Central memory CD8-positive, alpha-beta T cell (primary cell): ENCODE measurements around the gene MEX3A.
"Not testable (repeated sequence)": the region's sequence is repeated elsewhere in the genome, so short reads cannot be mapped to it uniquely, and the experiment has no call there.

Experiments used
- ATAC-seq: fragments of 150-1000 bp; cut with Tn5 transposase; replicated peaks from 2 replicates; pipeline ENCODE4 v1.10.0; 2022; ENCODE audit warnings: mild to moderate bottlenecking, moderate FRiP score, moderate number of reproducible peaks; ENCODE audit not compliant: poor library complexity, severe bottlenecking; ENCODE audit errors: extremely low read depth
- DNase-seq, 2 donors: peaks; one replicate each; pipeline ENCODE4 v3.0.0; 2021; ENCODE audit warnings: low spot score in 2 of 2
- H3K27ac Mint-ChIP-seq: one replicate; pipeline ENCODE4 v1.8.0; 2022; ENCODE audit warnings: low read depth, mild to moderate bottlenecking, moderate library complexity, mixed read lengths
- H3K27me3 Mint-ChIP-seq: one replicate; pipeline ENCODE4 v1.8.0; 2022; ENCODE audit warnings: mixed read lengths
- H3K36me3 Mint-ChIP-seq: one replicate; pipeline ENCODE4 v1.8.0; 2022; ENCODE audit warnings: mild to moderate bottlenecking, moderate library complexity, mixed read lengths; ENCODE audit not compliant: insufficient read depth
- H3K4me1 Mint-ChIP-seq: one replicate; pipeline ENCODE4 v1.8.0; 2022; ENCODE audit warnings: mixed read lengths
- H3K4me3 Mint-ChIP-seq: one replicate; pipeline ENCODE4 v1.8.0; 2022; ENCODE audit warnings: mild to moderate bottlenecking, moderate library complexity, mixed read lengths
- H3K9me3 Mint-ChIP-seq: one replicate; pipeline ENCODE4 v1.8.0; 2022; ENCODE audit warnings: mixed read lengths

The MEX3A gene, protein sequence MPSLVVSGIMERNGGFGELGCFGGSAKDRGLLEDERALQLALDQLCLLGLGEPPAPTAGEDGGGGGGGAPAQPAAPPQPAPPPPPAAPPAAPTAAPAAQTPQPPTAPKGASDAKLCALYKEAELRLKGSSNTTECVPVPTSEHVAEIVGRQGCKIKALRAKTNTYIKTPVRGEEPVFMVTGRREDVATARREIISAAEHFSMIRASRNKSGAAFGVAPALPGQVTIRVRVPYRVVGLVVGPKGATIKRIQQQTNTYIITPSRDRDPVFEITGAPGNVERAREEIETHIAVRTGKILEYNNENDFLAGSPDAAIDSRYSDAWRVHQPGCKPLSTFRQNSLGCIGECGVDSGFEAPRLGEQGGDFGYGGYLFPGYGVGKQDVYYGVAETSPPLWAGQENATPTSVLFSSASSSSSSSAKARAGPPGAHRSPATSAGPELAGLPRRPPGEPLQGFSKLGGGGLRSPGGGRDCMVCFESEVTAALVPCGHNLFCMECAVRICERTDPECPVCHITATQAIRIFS

GRCh38 chr1:156082309-156083091 lies at the start of gene MEX3A:
MEX3A (minus strand) TSS chr1:156082465; CDS start chr1:156081998, 467 bp downstream.
- H3K9me3 Mint-ChIP-seq = no peaks in the 10 kb centered on the region
- H3K27ac Mint-ChIP-seq = peak within 1 kb of the TSS; percentile 52
- H3K36me3 Mint-ChIP-seq = no peaks in the 10 kb centered on the region
- H3K4me1 Mint-ChIP-seq = no peaks in the 10 kb centered on the region
- ATAC-seq (peak; percentile 86), DNase-seq (peak; percentile 38 to 42)
- H3K27me3 Mint-ChIP-seq = peaks cover 53% of the 10 kb centered on the region
- H3K4me3 Mint-ChIP-seq = peak within 1 kb of the TSS; percentile 82

DNA sequence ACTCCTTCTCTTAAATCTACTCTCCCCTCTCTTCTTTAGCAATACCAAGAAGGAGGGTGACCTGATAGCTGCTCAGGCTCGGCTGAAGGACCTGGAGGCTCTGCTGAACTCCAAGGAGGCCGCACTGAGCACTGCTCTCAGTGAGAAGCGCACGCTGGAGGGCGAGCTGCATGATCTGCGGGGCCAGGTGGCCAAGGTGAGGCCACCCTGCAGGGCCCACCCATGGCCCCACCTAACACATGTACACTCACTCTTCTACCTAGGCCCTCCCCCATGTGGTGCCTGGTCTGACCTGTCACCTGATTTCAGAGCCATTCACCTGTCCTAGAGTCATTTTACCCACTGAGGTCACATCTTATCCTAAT lies 48.3 kb upstream of the MEX3A start:
- Mint-ChIP-seq H3K36me3 (peaks cover 73% of the 10 kb centered on the region), H3K27me3 (no peaks in the 10 kb centered on the region), H3K9me3 (no peaks in the 10 kb centered on the region), H3K27ac (peak overlapping the region; percentile 97), H3K4me3 (peak overlapping the region; percentile 43), H3K4me1 (peaks cover 36% of the 10 kb centered on the region)
- ATAC-seq (no peak), DNase-seq (no peak)

- H3K4me3 Mint-ChIP-seq = peak overlapping the region; percentile 43
- no peaks in the 10 kb centered on the region for H3K9me3 Mint-ChIP-seq
- H3K27ac Mint-ChIP-seq = peak overlapping the region; percentile 97
- DNase-seq (peak; percentile 72 to 75), ATAC-seq (no peak)
- peaks cover 76% of the 10 kb centered on the region for H3K36me3 Mint-ChIP-seq
- peaks cover 42% of the 10 kb centered on the region for H3K4me1 Mint-ChIP-seq
- H3K27me3 Mint-ChIP-seq = no peaks in the 10 kb centered on the region
These were observed 47.7 kb upstream of the MEX3A start for GRCh38 chr1:156129687-156130577.

- Mint-ChIP-seq H3K4me1 (peaks cover 51% of the 10 kb centered on the region), H3K27me3 (no peaks in the 10 kb centered on the region), H3K4me3 (peak overlapping the region; percentile 20), H3K36me3 (peaks cover 74% of the 10 kb centered on the region), H3K9me3 (no peaks in the 10 kb centered on the region), H3K27ac (peak overlapping the region; percentile 97)
- DNase-seq (no peak), ATAC-seq (no peak)
These were observed 46.7 kb upstream of the MEX3A start for GRCh38 chr1:156128654-156129597.

DNA sequence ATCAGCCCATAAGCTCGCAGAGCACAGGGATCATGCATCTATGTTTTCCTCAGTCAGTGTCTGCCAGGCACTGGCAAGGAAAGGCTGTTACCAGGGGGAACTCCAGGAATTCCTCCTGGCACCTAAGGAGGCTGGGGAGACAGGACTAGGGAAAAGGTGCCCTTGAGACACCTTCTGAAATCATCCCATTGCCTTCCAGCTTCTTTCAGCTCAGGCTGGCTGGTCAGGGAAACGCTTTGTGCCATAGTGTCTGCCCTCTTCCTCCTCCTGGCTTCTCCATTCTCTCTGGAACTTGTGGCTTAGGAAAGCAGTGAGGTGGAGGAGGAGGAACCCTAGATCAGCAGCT lies 46.0 kb upstream of the MEX3A start:
- ATAC-seq (no peak), DNase-seq (no peak)
- H3K4me1 Mint-ChIP-seq = peaks cover 58% of the 10 kb centered on the region
- H3K4me3 Mint-ChIP-seq = peak overlapping the region; percentile 20
- peaks cover 74% of the 10 kb centered on the region for H3K36me3 Mint-ChIP-seq
- peak overlapping the region; percentile 97 for H3K27ac Mint-ChIP-seq
- H3K9me3 Mint-ChIP-seq = no peaks in the 10 kb centered on the region
- H3K27me3 Mint-ChIP-seq = no peaks in the 10 kb centered on the region

DNA sequence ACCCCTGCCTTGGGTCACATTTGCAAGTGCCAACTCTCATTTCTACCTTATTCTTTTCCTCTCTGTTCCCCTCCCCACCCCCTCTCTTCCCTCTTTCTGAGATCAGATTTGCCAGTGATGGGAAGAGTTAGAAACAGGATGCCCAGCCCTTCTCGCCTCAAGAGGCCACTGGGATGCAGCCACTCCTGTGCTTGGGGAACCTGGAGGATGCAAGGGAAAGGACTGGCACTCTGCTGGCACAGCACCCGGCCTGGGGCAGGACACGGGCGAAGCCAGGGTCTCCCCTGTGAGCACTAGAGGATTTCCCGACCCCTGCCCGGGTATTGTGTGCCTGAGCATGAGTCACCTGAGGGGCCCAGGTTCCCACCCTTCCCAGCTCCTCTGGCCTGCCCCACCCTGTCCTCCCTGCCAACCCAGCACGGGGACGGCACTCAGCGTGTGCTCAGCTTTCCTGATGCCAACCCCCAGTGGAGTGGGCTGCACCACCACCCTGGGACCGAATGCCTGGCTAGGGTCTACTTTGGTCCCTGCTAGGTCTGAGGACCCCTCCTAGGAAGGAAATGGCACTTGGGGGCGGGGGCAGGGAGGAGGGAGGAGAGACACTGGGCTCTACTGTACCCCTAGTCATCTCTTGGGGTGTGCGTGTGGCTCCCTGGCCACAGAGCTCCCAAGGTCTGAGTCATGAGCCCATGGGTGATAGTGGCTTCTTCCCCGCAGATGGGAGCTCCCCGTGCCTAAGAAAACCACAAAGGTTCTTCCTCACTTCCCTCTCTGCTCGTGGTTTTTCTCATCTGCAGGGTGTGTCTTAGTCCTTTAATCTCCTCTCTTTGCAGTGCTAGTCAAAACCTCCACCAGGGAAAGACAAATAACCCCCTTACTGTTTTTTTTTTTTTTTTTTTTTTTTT lies 44.6 kb upstream of the MEX3A start:
- peak in 1 of 2 donors; percentile 75 for DNase-seq
- peak overlapping the region; percentile 66 for H3K4me3 Mint-ChIP-seq
- peaks cover 69% of the 10 kb centered on the region for H3K4me1 Mint-ChIP-seq
- peak; percentile 67 for ATAC-seq
- H3K27me3 Mint-ChIP-seq = no peaks in the 10 kb centered on the region
- peaks cover 69% of the 10 kb centered on the region for H3K36me3 Mint-ChIP-seq
- H3K9me3 Mint-ChIP-seq = no peaks in the 10 kb centered on the region
- H3K27ac Mint-ChIP-seq = peak overlapping the region; percentile 97

DNA sequence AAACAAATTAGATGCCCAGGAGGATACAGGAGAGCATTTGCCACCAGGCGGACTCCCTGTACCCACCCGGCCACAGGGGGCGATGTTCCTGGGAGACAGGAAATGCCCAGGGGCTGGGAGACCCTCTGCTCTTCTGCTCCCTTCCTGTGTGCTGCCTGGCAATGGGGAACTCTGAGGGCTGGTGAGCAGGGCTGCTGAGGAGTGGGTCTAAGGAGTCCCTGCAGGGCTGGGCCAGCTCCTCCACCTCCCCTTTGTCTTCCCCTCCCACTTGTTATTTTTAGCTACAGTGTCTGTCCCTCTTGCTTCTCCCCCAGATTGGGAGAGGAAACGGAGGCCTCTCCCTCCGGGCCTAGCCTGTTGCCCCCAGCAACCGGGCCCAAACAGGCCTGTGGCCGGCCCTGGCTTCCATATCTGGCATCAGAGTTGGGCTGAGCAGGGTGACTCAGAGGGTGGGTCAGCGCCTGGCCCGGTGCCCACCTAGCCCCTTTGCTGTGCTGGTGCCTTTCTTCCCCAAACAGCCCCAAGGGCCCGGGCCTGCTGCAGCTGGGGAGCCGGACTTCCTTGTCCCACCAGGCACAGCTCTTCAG lies 43.9 kb upstream of the MEX3A start:
- Mint-ChIP-seq H3K4me3 (peak overlapping the region; percentile 66), H3K4me1 (peaks cover 69% of the 10 kb centered on the region), H3K27me3 (no peaks in the 10 kb centered on the region), H3K9me3 (no peaks in the 10 kb centered on the region), H3K27ac (peak overlapping the region; percentile 97), H3K36me3 (peaks cover 70% of the 10 kb centered on the region)
- peak in 1 of 2 donors; percentile 56 for DNase-seq
- ATAC-seq = peak; percentile 17

DNA sequence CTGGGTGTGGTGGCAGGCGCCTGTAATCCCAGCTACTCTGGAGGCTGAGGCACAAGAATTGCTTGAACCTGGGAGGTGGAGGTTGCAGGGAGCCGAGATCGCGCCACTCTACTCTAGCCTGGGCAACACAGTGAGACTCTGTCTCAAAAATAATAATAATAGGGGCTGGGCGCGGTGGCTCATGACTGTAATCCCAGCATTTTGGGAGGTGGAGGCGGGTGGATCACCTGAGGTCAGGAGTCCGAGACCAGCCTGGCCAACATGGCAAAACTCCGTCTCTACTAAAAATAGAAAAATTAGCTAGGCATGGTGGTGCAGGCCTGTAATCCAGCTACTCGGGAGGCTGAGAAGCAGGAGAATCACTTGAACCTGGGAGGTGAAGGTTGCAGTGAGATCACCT lies 43.3 kb upstream of the MEX3A start:
- Mint-ChIP-seq H3K4me1 (peaks cover 71% of the 10 kb centered on the region), H3K36me3 (peaks cover 69% of the 10 kb centered on the region), H3K27ac (peak overlapping the region; percentile 97), H3K4me3 (peak overlapping the region; percentile 44)
- not testable (repeated sequence) for H3K27me3 Mint-ChIP-seq, H3K9me3 Mint-ChIP-seq, ATAC-seq, DNase-seq

GRCh38 chr1:156124557-156125483 lies 42.6 kb upstream of the MEX3A start:
- H3K9me3 Mint-ChIP-seq = no peaks in the 10 kb centered on the region
- ATAC-seq (peak; percentile 37), DNase-seq (peak in 1 of 2 donors; percentile 48)
- no peaks in the 10 kb centered on the region for H3K27me3 Mint-ChIP-seq
- peaks cover 66% of the 10 kb centered on the region for H3K36me3 Mint-ChIP-seq
- peak overlapping the region; percentile 97 for H3K27ac Mint-ChIP-seq
- peak overlapping the region; percentile 44 for H3K4me3 Mint-ChIP-seq
- peaks cover 72% of the 10 kb centered on the region for H3K4me1 Mint-ChIP-seq
